ENCODE results near the gene ADAMTSL2. TPM values are rescaled to one million over a fixed set of nuclear protein-coding genes. Genes with fewer than 3 reads are reported as not detected.

Gene ADAMTSL2
- total and polyA plus RNA-seq, 2 of the 13 experiments (the other 11 are each of a cell fraction or from before 2014, with no cell fraction given): 1.9 to 3.8 TPM

DNA sequence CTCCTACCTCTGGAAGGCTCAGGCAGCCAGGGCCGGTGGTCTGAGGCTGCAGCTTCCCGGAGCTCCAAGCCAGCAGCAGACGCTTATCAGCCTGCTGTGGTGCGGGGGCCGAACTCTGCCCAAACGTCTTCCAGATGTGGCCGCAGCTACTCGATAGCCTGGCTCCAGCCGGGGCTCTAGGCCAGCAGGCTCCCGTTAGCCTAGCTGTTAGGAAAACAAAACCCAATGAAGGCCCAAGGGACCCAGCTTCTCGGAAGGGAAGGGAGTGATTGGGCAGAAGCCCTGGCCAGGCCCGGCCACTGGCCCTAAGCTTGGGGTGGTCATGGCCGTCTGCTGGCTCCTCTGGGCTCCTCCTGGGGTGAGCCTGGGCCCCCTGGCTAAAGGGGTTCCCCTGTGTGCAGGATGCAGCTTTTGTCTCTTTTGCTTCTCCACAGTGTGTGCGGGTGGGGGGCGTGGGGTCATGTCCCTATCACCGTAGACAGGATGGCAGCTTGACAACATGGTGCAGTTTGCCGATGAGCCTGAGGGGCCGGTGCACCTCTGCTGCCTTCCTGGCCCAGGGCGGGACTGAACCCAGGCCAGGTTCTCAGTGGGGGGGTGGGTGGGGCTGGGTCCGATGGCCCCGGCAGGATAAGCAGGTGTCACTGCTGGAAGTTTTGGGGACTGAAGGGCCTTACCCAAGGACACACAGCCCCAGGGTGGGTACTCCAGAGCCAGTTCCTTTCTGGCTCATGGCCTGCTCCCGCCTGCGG lies 28.4 kb upstream of the ADAMTSL2 start (continued):
- no peak for TF ChIP-seq ZNF318 (CRISPR knock-in tag; IDR thresholded peaks at IDR 0.05)
- TF ChIP-seq NFIB (CRISPR knock-in tag; IDR thresholded peaks at IDR 0.05; ENCODE audit: borderline replicate concordance): 0 out of 2 replicates have a peak, but pooled peaks have one; percentile 49
- TF ChIP-seq, protein P1, sequence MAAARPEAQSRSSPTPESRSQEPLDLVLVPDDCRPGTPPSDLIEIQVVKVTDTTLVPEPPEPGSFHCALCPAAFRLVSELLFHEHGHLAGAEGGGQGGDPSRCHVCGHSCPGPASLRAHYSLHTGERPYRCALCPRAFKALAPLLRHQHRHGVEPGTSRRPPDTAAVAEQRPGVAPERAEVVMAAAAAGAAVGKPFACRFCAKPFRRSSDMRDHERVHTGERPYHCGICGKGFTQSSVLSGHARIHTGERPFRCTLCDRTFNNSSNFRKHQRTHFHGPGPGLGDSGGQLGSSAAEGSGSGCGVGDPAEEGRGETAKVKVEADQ (CRISPR knock-in tag; IDR thresholded peaks at IDR 0.05; ENCODE audit: borderline replicate concordance): no peak
- TF ChIP-seq SATB2 (CRISPR knock-in tag; IDR thresholded peaks at IDR 0.05): no peak
- no peak for TF ChIP-seq ZNF773 (CRISPR knock-in tag; IDR thresholded peaks at IDR 0.05; ENCODE audit: borderline replicate concordance)
- TF ChIP-seq GATAD1 (CRISPR knock-in tag; IDR thresholded peaks at IDR 0.05): no peak
- no peak for TF ChIP-seq ZEB1 (IDR thresholded peaks at IDR 0.05; ENCODE audit: insufficient replicate concordance, low read depth)
- TF ChIP-seq, protein P2, sequence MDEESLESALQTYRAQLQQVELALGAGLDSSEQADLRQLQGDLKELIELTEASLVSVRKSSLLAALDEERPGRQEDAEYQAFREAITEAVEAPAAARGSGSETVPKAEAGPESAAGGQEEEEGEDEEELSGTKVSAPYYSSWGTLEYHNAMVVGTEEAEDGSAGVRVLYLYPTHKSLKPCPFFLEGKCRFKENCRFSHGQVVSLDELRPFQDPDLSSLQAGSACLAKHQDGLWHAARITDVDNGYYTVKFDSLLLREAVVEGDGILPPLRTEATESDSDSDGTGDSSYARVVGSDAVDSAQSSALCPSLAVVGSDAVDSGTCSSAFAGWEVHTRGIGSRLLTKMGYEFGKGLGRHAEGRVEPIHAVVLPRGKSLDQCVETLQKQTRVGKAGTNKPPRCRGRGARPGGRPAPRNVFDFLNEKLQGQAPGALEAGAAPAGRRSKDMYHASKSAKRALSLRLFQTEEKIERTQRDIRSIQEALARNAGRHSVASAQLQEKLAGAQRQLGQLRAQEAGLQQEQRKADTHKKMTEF (CRISPR knock-in tag; IDR thresholded peaks at IDR 0.05): no peak
- no peak for TF ChIP-seq ZNF562 (CRISPR knock-in tag; IDR thresholded peaks at IDR 0.05; ENCODE audit: borderline replicate concordance)
- TF ChIP-seq PAWR (CRISPR knock-in tag; IDR thresholded peaks at IDR 0.05; ENCODE audit: borderline replicate concordance): 0 out of 2 replicates have a peak, but pooled peaks have one; percentile 19
- no peak for TF ChIP-seq MAFK (conservative IDR thresholded peaks at IDR 0.05 in 1 of 2, IDR thresholded peaks at IDR 0.05 in 1 of 2; ENCODE audit: low read length in 2 of 2)
- TF ChIP-seq, protein P3, sequence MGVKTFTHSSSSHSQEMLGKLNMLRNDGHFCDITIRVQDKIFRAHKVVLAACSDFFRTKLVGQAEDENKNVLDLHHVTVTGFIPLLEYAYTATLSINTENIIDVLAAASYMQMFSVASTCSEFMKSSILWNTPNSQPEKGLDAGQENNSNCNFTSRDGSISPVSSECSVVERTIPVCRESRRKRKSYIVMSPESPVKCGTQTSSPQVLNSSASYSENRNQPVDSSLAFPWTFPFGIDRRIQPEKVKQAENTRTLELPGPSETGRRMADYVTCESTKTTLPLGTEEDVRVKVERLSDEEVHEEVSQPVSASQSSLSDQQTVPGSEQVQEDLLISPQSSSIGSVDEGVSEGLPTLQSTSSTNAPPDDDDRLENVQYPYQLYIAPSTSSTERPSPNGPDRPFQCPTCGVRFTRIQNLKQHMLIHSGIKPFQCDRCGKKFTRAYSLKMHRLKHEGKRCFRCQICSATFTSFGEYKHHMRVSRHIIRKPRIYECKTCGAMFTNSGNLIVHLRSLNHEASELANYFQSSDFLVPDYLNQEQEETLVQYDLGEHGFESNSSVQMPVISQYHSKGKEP (CRISPR knock-in tag; IDR thresholded peaks at IDR 0.05): no peak
- TF ChIP-seq ZZZ3 (CRISPR knock-in tag; IDR thresholded peaks at IDR 0.05; ENCODE audit: borderline replicate concordance): 0 out of 2 replicates have a peak, but pooled peaks have one; percentile 46
- TF ChIP-seq, protein P4, sequence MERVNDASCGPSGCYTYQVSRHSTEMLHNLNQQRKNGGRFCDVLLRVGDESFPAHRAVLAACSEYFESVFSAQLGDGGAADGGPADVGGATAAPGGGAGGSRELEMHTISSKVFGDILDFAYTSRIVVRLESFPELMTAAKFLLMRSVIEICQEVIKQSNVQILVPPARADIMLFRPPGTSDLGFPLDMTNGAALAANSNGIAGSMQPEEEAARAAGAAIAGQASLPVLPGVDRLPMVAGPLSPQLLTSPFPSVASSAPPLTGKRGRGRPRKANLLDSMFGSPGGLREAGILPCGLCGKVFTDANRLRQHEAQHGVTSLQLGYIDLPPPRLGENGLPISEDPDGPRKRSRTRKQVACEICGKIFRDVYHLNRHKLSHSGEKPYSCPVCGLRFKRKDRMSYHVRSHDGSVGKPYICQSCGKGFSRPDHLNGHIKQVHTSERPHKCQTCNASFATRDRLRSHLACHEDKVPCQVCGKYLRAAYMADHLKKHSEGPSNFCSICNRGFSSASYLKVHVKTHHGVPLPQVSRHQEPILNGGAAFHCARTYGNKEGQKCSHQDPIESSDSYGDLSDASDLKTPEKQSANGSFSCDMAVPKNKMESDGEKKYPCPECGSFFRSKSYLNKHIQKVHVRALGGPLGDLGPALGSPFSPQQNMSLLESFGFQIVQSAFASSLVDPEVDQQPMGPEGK (CRISPR knock-in tag; IDR thresholded peaks at IDR 0.05): peak; percentile 85
